Right cardiac atrium (tissue), 5 donors: Measurements from ENCODE around the gene MPDU1. TPM values are rescaled to one million over a fixed set of nuclear protein-coding genes. Genes with fewer than 3 reads are reported as not detected.

ENCODE experiments used
- ATAC-seq, 2 donors: fragments of 200-7000 bp; cut with Tn5 transposase; one replicate each; pipeline versions ENCODE4 v1.8.0 to v1.9.1; 2020; ENCODE audit warnings: moderate library complexity in 2 of 2, mild to moderate bottlenecking in 1 of 2
- DNase-seq, 3 donors: peaks; one replicate each; pipeline ENCODE4 v3.0.0-alpha.2; 2020
- H3K27ac ChIP-seq: one replicate; pipeline ENCODE4 v1.5.1; 2013; ENCODE audit warnings: mild to moderate bottlenecking, low read length, control low read depth, moderate library complexity
- H3K27me3 ChIP-seq: one replicate; pipeline ENCODE4 v1.6.1; 2013; ENCODE audit not compliant: control insufficient read depth, insufficient read depth
- H3K4me1 ChIP-seq: one replicate; pipeline ENCODE4 v1.6.1; 2013; ENCODE audit warnings: low read length; ENCODE audit not compliant: control insufficient read depth, insufficient read depth
- H3K4me3 ChIP-seq: one replicate; pipeline ENCODE4 v1.5.1; 2013; ENCODE audit warnings: low read length, control low read depth
- H3K9me3 ChIP-seq: one replicate; pipeline ENCODE4 v1.6.1; 2013; ENCODE audit warnings: low read length; ENCODE audit not compliant: control insufficient read depth
- WGBS: extraction: QIAGEN DNeasy Blood & Tissue Kit; methylation state at CpG from one replicate; pipeline ENCODE4 v1.1.7; 2013; 5-methylcytosine and 5-hydroxymethylcytosine counted together
- intact Hi-C, 4 donors: fragments of 100-400 bp; cut with DNase I; formaldehyde crosslinking; loops; one replicate each; pipeline versions ENCODE4 v1.11.0 to v1.14.0; 2022 to 2023
- polyA plus RNA-seq: library from polyadenylated mRNA; stranded (reverse); fragments of 200-250 nt; gene quantifications from one replicate; pipeline ENCODE4 v1.2.3, GENCODE V29; 2013
- total RNA-seq, 4 donors: library from RNA; stranded (reverse); fragmentation: NEBNext Ultra II Directional; extraction: Animal tissue kit (Norgen Biotek cat#: 25700); gene quantifications; one replicate each; pipeline ENCODE4 v1.2.1, GENCODE V29; 2021
- donor health status: healthy with polysubstance abuse.
- donor health status: DM: no; HTN: yes; CAD: no.
- donor health status: DM: no; HTN: no; CAD: no.
- donor health status: DM: no; HTN: yes; CAD: no; lungs with severe emphysema.
- donor health status: DM: yes; HTN: yes; CAD: no.

The MPDU1 gene
- total and polyA plus RNA-seq, 5 donors = 19.3 to 43.7 (median 29.6) TPM

- DNase-seq = peak in 1 of 3 donors; percentile 60
These were observed 48.8 kb downstream of the MPDU1 start for GRCh38 chr17:7632492-7632894.

GRCh38 chr17:7633093-7633492, 49.4 kb downstream of the MPDU1 start:
- Histone ChIP-seq H3K27me3 (no peaks in the 10 kb centered on the region), H3K4me1 (peaks cover 2% of the 10 kb centered on the region), H3K4me3 (no peak overlapping the region), H3K27ac (no peak overlapping the region), H3K9me3 (no peaks in the 10 kb centered on the region)
- DNase-seq (no peak), ATAC-seq (no peak)
- intact Hi-C loops = loop anchor here (5.0 to 10.0 kb wide), 2 partner anchors 52 to 54 kb away; partner anchors contain the start of genes TP53 (in 4 of the 4) and WRAP53 (in 4 of the 4)
- 88% methylated on average over 2 of the region's 2 CpGs for WGBS

More at GRCh38 chr17:7632492-7632894, 48.8 kb downstream of the MPDU1 start:
- intact Hi-C loops = loop anchor here (5.0 to 10.0 kb wide), 2 partner anchors 52 to 55 kb away; partner anchors contain the start of genes TP53 (in 4 of the 4) and WRAP53 (in 4 of the 4)
- no peak for ATAC-seq
- no peaks in the 10 kb centered on the region for H3K27me3 ChIP-seq
- no peak overlapping the region for H3K27ac ChIP-seq
- 53% methylated on average over 6 of the region's 6 CpGs for WGBS
- H3K4me3 ChIP-seq = no peak overlapping the region
- no peaks in the 10 kb centered on the region for H3K9me3 ChIP-seq
- H3K4me1 ChIP-seq = peaks cover 2% of the 10 kb centered on the region

GRCh38 chr17:7634384-7634783, 50.7 kb downstream of the MPDU1 start:
- ATAC-seq (peak; percentile 28 to 40), DNase-seq (peak in 2 of 3 donors; percentile 76 to 84)
- intact Hi-C loops = loop anchor here (5.0 to 10.0 kb wide), 2 partner anchors 50 to 53 kb away; partner anchors contain the start of genes TP53 (in 4 of the 4) and WRAP53 (in 4 of the 4)

GRCh38 chr17:7636163-7636562, 52.5 kb downstream of the MPDU1 start:
- DNase-seq = no peak
- Histone ChIP-seq H3K4me3 (no peak overlapping the region), H3K27ac (no peak overlapping the region), H3K9me3 (no peaks in the 10 kb centered on the region), H3K4me1 (peaks cover 2% of the 10 kb centered on the region), H3K27me3 (no peaks in the 10 kb centered on the region)
- WGBS = 62% methylated on average over 5 of the region's 5 CpGs
- no peak for ATAC-seq
- intact Hi-C loops = loop anchor here in 2 of 4 donors (10.0 kb wide), 1 partner anchor 49 kb away; the partner anchor contains the start of genes TP53 (in 2 of the 2) and WRAP53 (in 2 of the 2)

More at GRCh38 chr17:7634384-7634783, 50.7 kb downstream of the MPDU1 start:
- WGBS = 17% methylated on average over 5 of the region's 5 CpGs
- Histone ChIP-seq H3K4me1 (peaks cover 2% of the 10 kb centered on the region), H3K27me3 (no peaks in the 10 kb centered on the region), H3K4me3 (no peak overlapping the region), H3K9me3 (no peaks in the 10 kb centered on the region), H3K27ac (no peak overlapping the region)

Other genes starting within 250 kb of the MPDU1 start
- 10 to 100 TPM; 15.0 to 26.4 (median 20.8) TPM for gene ACAP1, start 247.3 kb upstream of the MPDU1 start, total RNA-seq
- gene ACAP1, start 247.3 kb upstream of the MPDU1 start, polyA plus RNA-seq = 8.8 TPM
- 1 to 10 TPM; 4.7 to 6.7 (median 6.5) TPM for gene KCTD11, start 231.7 kb upstream of the MPDU1 start, total RNA-seq
- 7.8 TPM for gene KCTD11, start 231.7 kb upstream of the MPDU1 start, polyA plus RNA-seq
- gene TMEM95, start 228.7 kb upstream of the MPDU1 start, total RNA-seq = not detected
- not detected for gene TMEM95, start 228.7 kb upstream of the MPDU1 start, polyA plus RNA-seq
- 1 to 10 TPM; 2.1 to 3.6 (median 3.4) TPM for gene TNK1, start 202.8 kb upstream of the MPDU1 start, total RNA-seq
- gene TNK1, start 202.8 kb upstream of the MPDU1 start, polyA plus RNA-seq = 1.7 TPM
- 10 to 100 TPM; 19.8 to 25.0 (median 22.9) TPM for gene PLSCR3, start 189.3 kb upstream of the MPDU1 start, total RNA-seq
- 25.9 TPM for gene PLSCR3, start 189.3 kb upstream of the MPDU1 start, polyA plus RNA-seq
- 100 to 1,000 TPM in 1 of 4 donors, 10 to 100 TPM in 3; 79.6 to 105 (median 97.3) TPM for gene TMEM256, start 179.8 kb upstream of the MPDU1 start, total RNA-seq
- gene TMEM256, start 179.8 kb upstream of the MPDU1 start, polyA plus RNA-seq = 210 TPM
- 10 to 100 TPM; 10.7 to 15.7 (median 14.1) TPM for gene NLGN2, start 176.0 kb upstream of the MPDU1 start, total RNA-seq
- 6.9 TPM for gene NLGN2, start 176.0 kb upstream of the MPDU1 start, polyA plus RNA-seq
- gene SPEM1, start 163.5 kb upstream of the MPDU1 start, total RNA-seq = not detected
- gene SPEM1, start 163.5 kb upstream of the MPDU1 start, polyA plus RNA-seq = not detected
- not detected for gene SPEM2, start 158.2 kb upstream of the MPDU1 start, total RNA-seq
- not detected for gene SPEM2, start 158.2 kb upstream of the MPDU1 start, polyA plus RNA-seq
- not detected for gene SPEM3, start 155.0 kb upstream of the MPDU1 start, total RNA-seq
- not detected for gene SPEM3, start 155.0 kb upstream of the MPDU1 start, polyA plus RNA-seq
- gene TMEM102, start 148.4 kb upstream of the MPDU1 start, total RNA-seq = 1 to 10 TPM; 2.2 to 2.5 (median 2.3) TPM
- gene TMEM102, start 148.4 kb upstream of the MPDU1 start, polyA plus RNA-seq = 2.1 TPM
- gene FGF11, start 144.3 kb upstream of the MPDU1 start, total RNA-seq = 10 to 100 TPM; 13.9 to 34.8 (median 23.9) TPM
- 31.7 TPM for gene FGF11, start 144.3 kb upstream of the MPDU1 start, polyA plus RNA-seq
- gene CHRNB1, start 138.8 kb upstream of the MPDU1 start, total RNA-seq = 10 to 100 TPM; 11.4 to 15.6 (median 13.1) TPM
- 16.1 TPM for gene CHRNB1, start 138.8 kb upstream of the MPDU1 start, polyA plus RNA-seq
- 10 to 100 TPM; 73.6 to 86.2 (median 82.2) TPM for gene ZBTB4, start 104.2 kb upstream of the MPDU1 start, total RNA-seq
- gene ZBTB4, start 104.2 kb upstream of the MPDU1 start, polyA plus RNA-seq = 41.7 TPM
- not detected for gene SLC35G6, start 102.4 kb upstream of the MPDU1 start, total RNA-seq
- gene SLC35G6, start 102.4 kb upstream of the MPDU1 start, polyA plus RNA-seq = not detected
- gene POLR2A, start 99.5 kb upstream of the MPDU1 start, total RNA-seq = 10 to 100 TPM; 41.9 to 51.4 (median 47.4) TPM
- gene POLR2A, start 99.5 kb upstream of the MPDU1 start, polyA plus RNA-seq = 22.3 TPM
- gene TNFSF12, start 34.8 kb upstream of the MPDU1 start, total RNA-seq = 10 to 100 TPM; 42.9 to 52.0 (median 47.5) TPM
- 58.4 TPM for gene TNFSF12, start 34.8 kb upstream of the MPDU1 start, polyA plus RNA-seq
- gene TNFSF13, start 25.1 kb upstream of the MPDU1 start, total RNA-seq = 10 to 100 TPM; 14.6 to 19.9 (median 15.7) TPM
- gene TNFSF13, start 25.1 kb upstream of the MPDU1 start, polyA plus RNA-seq = 15.3 TPM
- gene SENP3, start 21.9 kb upstream of the MPDU1 start, total RNA-seq = 10 to 100 TPM; 27.2 to 37.2 (median 34.2) TPM
- 45.2 TPM for gene SENP3, start 21.9 kb upstream of the MPDU1 start, polyA plus RNA-seq
- gene CD68, start 4.2 kb upstream of the MPDU1 start, total RNA-seq = 10 to 100 TPM; 34.6 to 45.6 (median 44.1) TPM
- 19.4 TPM for gene CD68, start 4.2 kb upstream of the MPDU1 start, polyA plus RNA-seq
- gene SOX15, start 6.2 kb downstream of the MPDU1 start, total RNA-seq = 1 to 10 TPM; 5.4 to 6.2 (median 5.9) TPM
- 7.0 TPM for gene SOX15, start 6.2 kb downstream of the MPDU1 start, polyA plus RNA-seq
- gene FXR2, start 31.0 kb downstream of the MPDU1 start, total RNA-seq = 100 to 1,000 TPM in 1 of 4 donors, 10 to 100 TPM in 3; 78.9 to 109 (median 87.2) TPM
- 79.3 TPM for gene FXR2, start 31.0 kb downstream of the MPDU1 start, polyA plus RNA-seq
- gene SAT2, start 44.0 kb downstream of the MPDU1 start, total RNA-seq = 100 to 1,000 TPM in 2 of 4 donors, 10 to 100 TPM in 2; 85.1 to 117 (median 93.7) TPM
- gene SAT2, start 44.0 kb downstream of the MPDU1 start, polyA plus RNA-seq = 141 TPM
- 1 to 10 TPM in 1 of 4 donors, under 1 TPM in 2, not detected in 1; 0.71 to 1.2 (median 0.82) TPM for gene SHBG, start 46.3 kb downstream of the MPDU1 start, total RNA-seq
- 0.57 TPM for gene SHBG, start 46.3 kb downstream of the MPDU1 start, polyA plus RNA-seq
- gene ATP1B2, start 67.1 kb downstream of the MPDU1 start, total RNA-seq = 10 to 100 TPM in 1 of 4 donors, 1 to 10 TPM in 3; 3.1 to 10.2 (median 5.3) TPM
- gene ATP1B2, start 67.1 kb downstream of the MPDU1 start, polyA plus RNA-seq = 2.8 TPM
- gene TP53, start 103.6 kb downstream of the MPDU1 start, total RNA-seq = 10 to 100 TPM; 13.2 to 16.3 (median 14.2) TPM
- 6.1 TPM for gene TP53, start 103.6 kb downstream of the MPDU1 start, polyA plus RNA-seq
- 1 to 10 TPM; 4.0 to 6.3 (median 4.9) TPM for gene WRAP53, start 104.6 kb downstream of the MPDU1 start, total RNA-seq
- gene WRAP53, start 104.6 kb downstream of the MPDU1 start, polyA plus RNA-seq = 5.1 TPM
- under 1 TPM; 0.31 to 0.97 (median 0.54) TPM for gene EFNB3, start 121.3 kb downstream of the MPDU1 start, total RNA-seq
- gene EFNB3, start 121.3 kb downstream of the MPDU1 start, polyA plus RNA-seq = 0.59 TPM
- gene DNAH2, start 133.9 kb downstream of the MPDU1 start, total RNA-seq = under 1 TPM in 3 of 4 donors, not detected in 1; 0.03 to 0.22 (median 0.06) TPM
- gene DNAH2, start 133.9 kb downstream of the MPDU1 start, polyA plus RNA-seq = 0.11 TPM